ENCODE measurements around the gene NME4.

NME4 gene

DNA sequence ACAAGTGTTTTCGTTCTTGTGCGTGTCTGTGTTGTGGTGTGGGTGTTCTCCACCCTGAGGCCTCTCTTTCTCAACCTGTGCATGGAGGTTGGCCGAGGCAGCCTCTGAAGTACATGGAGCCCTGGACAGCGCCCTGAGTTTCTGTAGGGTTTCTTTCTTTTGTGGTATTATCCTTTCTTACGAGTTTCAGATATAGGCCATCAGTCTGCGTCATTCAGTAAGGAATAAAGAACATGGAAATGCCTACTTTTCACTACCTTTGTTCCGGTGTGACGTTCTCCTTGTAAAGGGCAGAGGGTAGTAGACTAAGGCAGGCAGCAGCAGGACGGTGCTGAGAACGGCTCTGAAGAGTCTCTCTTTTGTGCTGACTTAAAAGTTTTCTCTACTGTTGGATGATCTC lies 47.0 kb downstream of the NME4 start:
- H3K27ac ChIP-seq (ENCODE audit: low read length): no peak overlapping the region
- peaks cover 29% of the 10 kb centered on the region for H3K79me2 ChIP-seq (ENCODE audit: low read length)
- no peak overlapping the region for H2AFZ ChIP-seq (ENCODE audit: low read depth, low read length)
- no peak overlapping the region for H3K4me2 ChIP-seq (ENCODE audit: low read length)
- H4K20me1 ChIP-seq (ENCODE audit: insufficient read depth, low read length): peaks cover 6% of the 10 kb centered on the region; the same call in 1 of the 2 replicates
- H3K27me3 ChIP-seq (ENCODE audit: low read depth, low read length): no peaks in the 10 kb centered on the region
- H3K4me3 ChIP-seq (ENCODE audit: low read length): no peak overlapping the region
- no peak for TF ChIP-seq EZH2phosphoT487 (IDR thresholded peaks at IDR 0.05; ENCODE audit: low read depth)
- TF ChIP-seq, protein P1, sequence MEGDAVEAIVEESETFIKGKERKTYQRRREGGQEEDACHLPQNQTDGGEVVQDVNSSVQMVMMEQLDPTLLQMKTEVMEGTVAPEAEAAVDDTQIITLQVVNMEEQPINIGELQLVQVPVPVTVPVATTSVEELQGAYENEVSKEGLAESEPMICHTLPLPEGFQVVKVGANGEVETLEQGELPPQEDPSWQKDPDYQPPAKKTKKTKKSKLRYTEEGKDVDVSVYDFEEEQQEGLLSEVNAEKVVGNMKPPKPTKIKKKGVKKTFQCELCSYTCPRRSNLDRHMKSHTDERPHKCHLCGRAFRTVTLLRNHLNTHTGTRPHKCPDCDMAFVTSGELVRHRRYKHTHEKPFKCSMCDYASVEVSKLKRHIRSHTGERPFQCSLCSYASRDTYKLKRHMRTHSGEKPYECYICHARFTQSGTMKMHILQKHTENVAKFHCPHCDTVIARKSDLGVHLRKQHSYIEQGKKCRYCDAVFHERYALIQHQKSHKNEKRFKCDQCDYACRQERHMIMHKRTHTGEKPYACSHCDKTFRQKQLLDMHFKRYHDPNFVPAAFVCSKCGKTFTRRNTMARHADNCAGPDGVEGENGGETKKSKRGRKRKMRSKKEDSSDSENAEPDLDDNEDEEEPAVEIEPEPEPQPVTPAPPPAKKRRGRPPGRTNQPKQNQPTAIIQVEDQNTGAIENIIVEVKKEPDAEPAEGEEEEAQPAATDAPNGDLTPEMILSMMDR (IDR thresholded peaks at IDR 0.05; ENCODE audit: low read depth, low read length): no peak
- H3K9ac ChIP-seq (ENCODE audit: low read length): no peak overlapping the region
- H3K36me3 ChIP-seq (replicated peaks; ENCODE audit: low read depth, low read length): no peaks in the 10 kb centered on the region
- no peaks in the 10 kb centered on the region for H3K9me3 ChIP-seq (ENCODE audit: insufficient read depth, low read length)
- no peaks in the 10 kb centered on the region for H3K4me1 ChIP-seq (ENCODE audit: low read length)

DNA sequence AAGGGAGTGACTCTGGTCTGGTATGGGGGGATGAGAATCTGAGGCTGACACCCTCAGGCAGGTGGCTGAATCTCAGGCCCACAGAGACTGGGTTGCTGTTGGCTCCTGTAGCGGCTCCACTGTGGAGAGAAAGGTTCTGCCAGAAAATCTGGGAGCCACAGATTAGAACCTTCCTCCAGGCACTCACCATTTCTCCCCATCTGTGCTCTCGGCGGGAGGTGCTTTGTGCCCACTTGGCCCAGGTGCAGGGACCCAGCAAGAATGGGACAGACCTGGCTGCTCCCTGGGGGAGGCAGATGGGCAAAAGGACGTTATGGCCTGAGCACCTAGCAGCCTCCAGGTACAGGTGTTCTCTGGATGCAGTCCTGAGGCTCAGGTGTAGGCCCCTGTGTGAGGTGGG lies 48.6 kb downstream of the NME4 start:
- H3K79me2 ChIP-seq (ENCODE audit: low read length): peaks cover 32% of the 10 kb centered on the region
- no peaks in the 10 kb centered on the region for H3K36me3 ChIP-seq (replicated peaks; ENCODE audit: low read depth, low read length)
- no peak overlapping the region for H3K27ac ChIP-seq (ENCODE audit: low read length)
- H4K20me1 ChIP-seq (ENCODE audit: insufficient read depth, low read length): peaks cover 12% of the 10 kb centered on the region; the same call in 1 of the 2 replicates
- H3K9ac ChIP-seq (ENCODE audit: low read length): no peak overlapping the region
- H3K27me3 ChIP-seq (ENCODE audit: low read depth, low read length): no peaks in the 10 kb centered on the region
- no peak overlapping the region for H3K4me3 ChIP-seq (ENCODE audit: low read length)
- H2AFZ ChIP-seq (ENCODE audit: low read depth, low read length): no peak overlapping the region
- peaks cover 9% of the 10 kb centered on the region for H3K4me1 ChIP-seq (ENCODE audit: low read length)
- TF ChIP-seq EZH2phosphoT487 (IDR thresholded peaks at IDR 0.05; ENCODE audit: low read depth): no peak
- TF ChIP-seq, protein P1 (IDR thresholded peaks at IDR 0.05; ENCODE audit: low read depth, low read length): no peak
- H3K4me2 ChIP-seq (ENCODE audit: low read length): no peak overlapping the region
- no peaks in the 10 kb centered on the region for H3K9me3 ChIP-seq (ENCODE audit: insufficient read depth, low read length)
